Measurements from ENCODE around the gene ERVW-1. TPM values are rescaled to one million over a fixed set of nuclear protein-coding genes. Genes with fewer than 3 reads are reported as not detected.
"Not testable (repeated sequence)": the region's sequence is repeated elsewhere in the genome, so short reads cannot be mapped to it uniquely, and the experiment has no call there.

Gene ERVW-1
- total RNA-seq, 1 experiment from 2014 or later, result not detected

DNA sequence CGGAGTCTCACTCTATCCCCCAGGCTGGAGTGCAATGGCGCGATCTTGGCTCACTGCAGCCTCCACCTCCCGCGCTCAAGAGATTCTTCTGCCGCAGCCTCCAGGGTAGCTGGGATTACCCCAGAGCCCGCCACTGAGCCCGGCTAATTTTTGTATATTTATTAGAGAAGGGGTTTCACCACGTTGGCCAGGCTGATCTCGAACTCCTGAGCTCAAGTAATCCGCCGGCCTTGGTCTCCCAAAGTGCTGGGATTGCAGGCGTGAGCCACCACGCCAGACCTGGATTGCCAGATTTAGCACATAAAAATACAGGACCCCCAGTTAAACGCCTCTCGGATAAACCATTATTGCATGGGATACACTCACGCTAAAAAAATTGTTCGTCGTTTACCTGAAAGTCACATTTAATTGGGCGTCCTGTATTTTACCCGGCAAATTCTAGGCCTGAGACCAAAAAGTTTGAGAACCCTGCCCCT lies 30.8 kb downstream of the ERVW-1 start:
- Histone ChIP-seq H3F3A (ENCODE audit: low read length, unreplicated experiment) (no peaks in the 10 kb centered on the region), H3K4me1 (ENCODE audit: insufficient read depth, low read length) (peaks cover 15% of the 10 kb centered on the region), H3K36me3 (ENCODE audit: low read depth, low read length) (peaks cover 21% of the 10 kb centered on the region), H2AFZ (ENCODE audit: low read length) (peak overlapping the region; percentile 96), H3K9ac (ENCODE audit: low read length) (peak overlapping the region; percentile 98), H3K9me3 (ENCODE audit: low read length) (no peaks in the 10 kb centered on the region), H3K27ac (ENCODE audit: low read length) (no peak overlapping the region), H3K4me3 (ENCODE audit: low read length) (peak overlapping the region; percentile 93), H3K27me3 (ENCODE audit: low read length) (no peaks in the 10 kb centered on the region), H3K4me2 (ENCODE audit: low read length) (peak overlapping the region; percentile 82), H4K20me1 (ENCODE audit: low read length) (no peaks in the 10 kb centered on the region), H3K9me2 (replicated peaks; ENCODE audit: low read length) (no peaks in the 10 kb centered on the region), H3K79me2 (ENCODE audit: low read length) (peaks cover 14% of the 10 kb centered on the region)
- TF ChIP-seq EZH2phosphoT487 (IDR thresholded peaks at IDR 0.05; ENCODE audit: borderline replicate concordance, low read length), result no peak
- TF ChIP-seq, protein P1, sequence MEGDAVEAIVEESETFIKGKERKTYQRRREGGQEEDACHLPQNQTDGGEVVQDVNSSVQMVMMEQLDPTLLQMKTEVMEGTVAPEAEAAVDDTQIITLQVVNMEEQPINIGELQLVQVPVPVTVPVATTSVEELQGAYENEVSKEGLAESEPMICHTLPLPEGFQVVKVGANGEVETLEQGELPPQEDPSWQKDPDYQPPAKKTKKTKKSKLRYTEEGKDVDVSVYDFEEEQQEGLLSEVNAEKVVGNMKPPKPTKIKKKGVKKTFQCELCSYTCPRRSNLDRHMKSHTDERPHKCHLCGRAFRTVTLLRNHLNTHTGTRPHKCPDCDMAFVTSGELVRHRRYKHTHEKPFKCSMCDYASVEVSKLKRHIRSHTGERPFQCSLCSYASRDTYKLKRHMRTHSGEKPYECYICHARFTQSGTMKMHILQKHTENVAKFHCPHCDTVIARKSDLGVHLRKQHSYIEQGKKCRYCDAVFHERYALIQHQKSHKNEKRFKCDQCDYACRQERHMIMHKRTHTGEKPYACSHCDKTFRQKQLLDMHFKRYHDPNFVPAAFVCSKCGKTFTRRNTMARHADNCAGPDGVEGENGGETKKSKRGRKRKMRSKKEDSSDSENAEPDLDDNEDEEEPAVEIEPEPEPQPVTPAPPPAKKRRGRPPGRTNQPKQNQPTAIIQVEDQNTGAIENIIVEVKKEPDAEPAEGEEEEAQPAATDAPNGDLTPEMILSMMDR (conservative IDR thresholded peaks at IDR 0.05; ENCODE audit: low read depth, low read length), result no peak
- no peak for TF ChIP-seq EZH2 (IDR thresholded peaks at IDR 0.05; ENCODE audit: low read length, unreplicated experiment)
- ATAC-seq, result no peak
- ChIA-PET POLR2A (ENCODE audit: unreplicated experiment) (interaction anchor here (0.6 to 0.7 kb wide), 3 partner anchors 89 to 589 kb away, joined by 3 to 4 read pairs (median 3); no protein-coding TSS in a partner anchor), CTCF (interaction anchor here (0.6 to 2.5 kb wide), 8 partner anchors 14 to 319 kb away, joined by 3 to 26 read pairs (median 4); partner anchors contain the start of genes ANKIB1, KRIT1, PEX1 and RBM48)
- no TSS peak for BruUV-seq (replicated peaks)
- no peak for DNase-seq
- intact Hi-C loops (cut with micrococcal nuclease), result loop anchor here (1.0 to 5.0 kb wide), 5 partner anchors 23 to 565 kb away; partner anchors contain the start of genes ANKIB1, CYP51A1, KRIT1 and MTERF1

DNA sequence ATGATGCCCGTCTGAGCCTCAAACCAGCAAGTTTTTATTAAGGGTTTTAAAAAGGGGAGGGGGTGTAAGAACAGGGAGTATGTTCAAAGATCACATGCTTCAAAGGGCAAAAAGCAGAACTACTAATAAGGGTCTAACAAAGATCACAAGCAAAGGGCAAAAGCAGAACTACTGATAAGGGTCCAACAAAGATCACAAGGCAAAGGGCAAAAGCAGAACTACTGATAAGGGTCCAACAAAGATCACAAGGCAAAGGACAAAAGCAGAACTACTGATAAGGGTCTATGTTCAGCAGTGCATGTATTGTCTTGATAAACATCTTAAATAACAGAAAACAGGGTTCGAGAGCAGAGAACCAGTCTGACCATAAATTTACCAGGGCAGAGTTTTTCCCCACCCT lies 35.0 kb downstream of the ERVW-1 start:
- POLR2A ChIA-PET (ENCODE audit: unreplicated experiment); ATAC-seq; H3K9me2 ChIP-seq (replicated peaks; ENCODE audit: low read length); DNase-seq; H3K9ac ChIP-seq (ENCODE audit: low read length); H3K9me3 ChIP-seq (ENCODE audit: low read length); H3K4me1 ChIP-seq (ENCODE audit: insufficient read depth, low read length); BruUV-seq (replicated peaks); H3K79me2 ChIP-seq (ENCODE audit: low read length); H3K4me3 ChIP-seq (ENCODE audit: low read length); H3K27me3 ChIP-seq (ENCODE audit: low read length); H4K20me1 ChIP-seq (ENCODE audit: low read length); intact Hi-C loops (cut with micrococcal nuclease); H2AFZ ChIP-seq (ENCODE audit: low read length); H3F3A ChIP-seq (ENCODE audit: low read length, unreplicated experiment); H3K27ac ChIP-seq (ENCODE audit: low read length); CTCF ChIA-PET; H3K36me3 ChIP-seq (ENCODE audit: low read depth, low read length); H3K4me2 ChIP-seq (ENCODE audit: low read length): not testable (repeated sequence)

DNA sequence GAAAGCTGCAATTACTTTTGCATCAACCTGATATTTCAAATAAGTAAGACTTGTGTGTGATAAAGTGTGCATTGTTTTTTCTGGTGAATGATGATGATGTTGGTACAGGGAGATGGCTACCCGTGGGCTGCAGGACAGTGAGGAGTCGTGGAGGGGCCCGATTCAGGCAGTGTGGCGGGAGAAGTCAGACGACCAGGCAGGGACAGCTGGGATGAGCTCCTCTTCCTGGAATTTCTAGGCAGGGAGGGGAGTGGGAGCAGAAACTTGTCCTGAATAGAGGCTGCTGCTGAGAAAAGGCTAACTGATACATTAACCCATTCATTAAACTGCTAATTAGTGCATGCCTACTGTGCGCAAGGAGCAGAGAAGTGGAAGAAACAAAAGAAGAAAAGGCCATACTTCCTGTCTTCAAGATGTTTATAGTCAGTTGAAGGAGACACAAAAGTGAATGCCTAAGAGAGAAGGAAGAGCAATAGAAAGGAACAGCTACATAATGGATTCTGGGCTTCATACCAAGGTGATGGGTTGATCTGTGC lies 39.7 kb downstream of the ERVW-1 start:
- Histone ChIP-seq H2AFZ (ENCODE audit: low read length) (no peak overlapping the region), H4K20me1 (ENCODE audit: low read length) (no peaks in the 10 kb centered on the region), H3K4me2 (ENCODE audit: low read length) (no peak overlapping the region), H3K27ac (ENCODE audit: low read length) (no peak overlapping the region), H3K27me3 (ENCODE audit: low read length) (no peaks in the 10 kb centered on the region), H3K36me3 (ENCODE audit: low read depth, low read length) (no peaks in the 10 kb centered on the region), H3K9me2 (replicated peaks; ENCODE audit: low read length) (no peaks in the 10 kb centered on the region), H3F3A (ENCODE audit: low read length, unreplicated experiment) (no peaks in the 10 kb centered on the region), H3K79me2 (ENCODE audit: low read length) (no peaks in the 10 kb centered on the region), H3K9me3 (ENCODE audit: low read length) (no peaks in the 10 kb centered on the region), H3K9ac (ENCODE audit: low read length) (no peak overlapping the region), H3K4me1 (ENCODE audit: insufficient read depth, low read length) (no peaks in the 10 kb centered on the region), H3K4me3 (ENCODE audit: low read length) (no peak overlapping the region)
- ATAC-seq (no peak), DNase-seq (no peak)
- intact Hi-C loops (cut with micrococcal nuclease), result no loop called here
- CTCF ChIA-PET, result no interaction called here
- no TSS peak for BruUV-seq (replicated peaks)
- TF ChIP-seq EZH2phosphoT487 (IDR thresholded peaks at IDR 0.05; ENCODE audit: borderline replicate concordance, low read length) (no peak), EZH2 (IDR thresholded peaks at IDR 0.05; ENCODE audit: low read length, unreplicated experiment) (no peak)
- TF ChIP-seq, protein P1 (conservative IDR thresholded peaks at IDR 0.05; ENCODE audit: low read depth, low read length), result no peak
- POLR2A ChIA-PET (ENCODE audit: unreplicated experiment), result no interaction called here
